ENCODE data around the gene CHD5.
"Not testable (repeated sequence)": the region's sequence is repeated elsewhere in the genome, so short reads cannot be mapped to it uniquely, and the experiment has no call there.

Gene CHD5

DNA sequence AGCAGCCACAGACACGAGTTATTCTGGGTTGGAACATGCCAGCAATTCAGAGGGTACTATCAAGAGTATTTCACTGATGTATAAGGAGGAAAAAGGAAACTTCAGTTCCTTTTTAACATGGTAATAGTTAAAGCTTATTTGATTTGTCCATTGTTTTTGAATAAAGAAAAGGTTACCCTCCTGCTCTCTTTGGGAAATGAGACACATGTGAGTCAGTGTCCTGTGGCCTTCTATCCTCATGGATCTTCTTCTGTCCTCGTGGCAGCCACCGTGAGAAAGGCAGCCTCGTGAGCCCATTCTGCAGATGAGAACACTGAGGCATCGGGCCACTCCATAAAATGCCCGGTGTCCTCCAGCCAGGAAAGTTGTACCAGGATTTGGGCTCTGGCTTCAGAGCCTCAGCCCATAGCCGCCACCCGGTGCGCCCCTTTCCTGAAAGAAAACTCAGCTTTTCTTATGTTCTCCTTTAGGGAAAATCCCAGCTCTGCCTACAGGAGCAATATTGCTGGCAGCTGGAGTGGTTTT, 109.6 kb downstream of the CHD5 start:
- in situ Hi-C loops (cut with HindIII; ENCODE audit: low sequenced_read_pairs) = loop anchor here (5.0 kb wide), 1 partner anchor 68 kb away; no protein-coding TSS in a partner anchor

DNA sequence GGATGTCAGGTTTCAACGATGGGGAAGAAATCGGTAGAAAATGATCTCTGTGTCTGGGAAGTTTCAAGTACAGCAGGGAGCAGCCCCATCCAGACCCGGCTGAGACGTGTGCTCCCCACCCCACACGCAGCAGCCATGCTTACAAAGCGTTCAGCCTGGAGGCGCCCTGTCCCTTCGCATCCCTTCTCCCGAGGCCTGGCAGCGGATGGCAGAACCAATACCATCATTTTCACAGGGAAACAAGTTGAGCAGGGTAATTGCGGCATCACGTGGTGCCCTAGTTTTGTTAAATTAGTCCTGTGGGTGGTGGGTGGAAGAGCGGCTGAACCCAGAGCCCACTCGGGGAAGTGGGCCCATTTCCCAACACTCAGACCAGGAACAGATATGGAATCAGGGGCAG, 110.5 kb downstream of the CHD5 start:
- in situ Hi-C loops (cut with HindIII; ENCODE audit: low sequenced_read_pairs) = no loop called here

DNA sequence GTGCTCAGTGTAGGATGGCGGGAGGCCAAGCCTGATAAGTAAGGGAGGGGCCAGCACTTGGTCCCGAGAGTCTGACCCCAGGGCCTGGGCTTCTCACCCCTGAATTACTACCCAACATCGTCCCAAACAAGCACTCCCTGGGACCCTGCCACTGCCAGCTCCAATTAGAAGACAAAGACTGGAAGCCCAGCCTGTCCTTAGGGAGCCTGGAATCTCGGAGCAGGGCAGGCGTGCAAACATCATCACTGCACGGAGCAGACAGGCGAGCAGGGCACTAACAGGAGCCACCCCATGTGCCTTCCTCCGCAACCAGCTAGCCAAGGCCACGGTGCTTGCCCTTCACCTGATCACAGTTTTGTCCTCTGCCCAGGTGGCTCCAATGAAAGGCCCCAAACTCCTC, 111.2 kb downstream of the CHD5 start:
- in situ Hi-C loops (cut with HindIII; ENCODE audit: low sequenced_read_pairs) = no loop called here

DNA sequence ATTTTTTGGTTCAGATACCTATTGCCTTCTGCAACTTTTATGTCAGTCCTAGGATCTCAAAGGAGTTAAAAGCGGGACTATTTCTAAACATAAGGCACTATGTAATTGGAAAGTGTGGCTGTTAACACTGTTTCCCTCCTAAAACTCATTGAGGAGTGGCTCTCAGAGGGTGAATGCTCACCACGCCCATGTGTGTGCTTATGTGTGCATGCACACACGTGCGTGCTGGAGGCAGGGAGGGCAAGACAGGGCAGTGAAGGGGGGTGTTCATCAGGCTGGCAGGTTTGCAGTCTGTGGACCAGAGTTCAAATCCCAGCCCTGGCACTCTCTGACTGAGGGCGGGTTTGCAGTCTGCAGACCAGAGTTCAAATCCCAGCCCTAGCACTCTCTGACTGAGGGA, 112.0 kb downstream of the CHD5 start:
- in situ Hi-C loops (cut with HindIII; ENCODE audit: low sequenced_read_pairs) = no loop called here

DNA sequence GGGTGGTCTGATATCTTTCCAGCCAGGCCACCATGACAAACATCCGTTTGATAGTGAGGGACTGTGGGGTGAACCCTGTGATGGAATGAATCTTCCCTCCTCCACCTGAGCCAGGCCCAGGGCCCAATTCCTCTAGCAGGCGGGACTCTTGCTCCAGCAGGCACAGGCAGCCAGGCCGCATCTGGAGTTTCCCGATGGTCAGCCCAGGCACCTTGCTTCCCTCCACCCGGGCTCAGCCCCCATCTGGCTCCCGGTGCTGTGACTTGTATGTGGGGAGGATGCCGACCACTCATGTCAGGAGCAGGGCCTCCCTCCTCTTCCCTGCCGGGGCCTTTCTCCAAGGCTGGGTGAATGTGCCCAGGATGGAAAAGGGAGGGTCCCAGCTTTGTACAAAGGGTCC, 113.4 kb downstream of the CHD5 start:
- in situ Hi-C loops (cut with HindIII; ENCODE audit: low sequenced_read_pairs) = no loop called here

DNA sequence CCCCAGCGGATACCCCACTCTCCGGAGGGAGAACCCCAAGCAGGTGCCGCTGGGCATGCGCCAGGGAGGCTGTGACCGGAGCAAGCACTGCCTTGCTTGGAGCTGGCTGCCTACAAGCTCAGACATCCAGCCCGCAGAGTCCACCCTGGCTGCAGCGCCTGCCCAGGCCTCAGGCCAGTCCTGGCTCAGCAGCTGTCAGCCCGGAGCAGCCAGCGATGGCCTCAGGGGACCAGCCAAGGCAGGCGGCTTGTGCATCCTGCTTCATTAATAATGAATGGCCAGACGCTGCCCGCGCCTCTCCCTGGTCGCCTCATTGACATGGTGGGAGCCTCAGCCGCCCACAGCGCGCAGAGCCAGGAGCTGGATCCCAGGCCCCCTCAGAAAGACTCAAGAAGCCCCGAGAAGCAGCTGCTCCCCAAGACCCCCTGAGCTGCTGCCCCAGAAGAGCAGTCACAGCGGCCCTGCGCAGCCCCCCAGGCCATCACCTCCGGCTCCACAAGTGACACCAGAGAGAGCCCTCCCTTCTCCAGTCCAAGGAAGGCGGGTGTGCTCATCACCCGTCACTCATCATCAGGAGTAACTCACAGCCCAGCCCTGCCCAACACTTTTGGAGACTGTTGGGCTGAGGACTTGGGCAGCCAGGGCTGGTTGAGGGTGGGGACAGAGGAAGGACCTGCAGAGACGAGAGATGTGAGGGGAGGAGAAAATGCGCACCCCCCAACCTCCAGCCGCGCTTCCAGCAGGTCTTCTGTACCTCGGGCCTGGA, 114.8 kb downstream of the CHD5 start:
- in situ Hi-C loops (cut with HindIII; ENCODE audit: low sequenced_read_pairs) = no loop called here

DNA sequence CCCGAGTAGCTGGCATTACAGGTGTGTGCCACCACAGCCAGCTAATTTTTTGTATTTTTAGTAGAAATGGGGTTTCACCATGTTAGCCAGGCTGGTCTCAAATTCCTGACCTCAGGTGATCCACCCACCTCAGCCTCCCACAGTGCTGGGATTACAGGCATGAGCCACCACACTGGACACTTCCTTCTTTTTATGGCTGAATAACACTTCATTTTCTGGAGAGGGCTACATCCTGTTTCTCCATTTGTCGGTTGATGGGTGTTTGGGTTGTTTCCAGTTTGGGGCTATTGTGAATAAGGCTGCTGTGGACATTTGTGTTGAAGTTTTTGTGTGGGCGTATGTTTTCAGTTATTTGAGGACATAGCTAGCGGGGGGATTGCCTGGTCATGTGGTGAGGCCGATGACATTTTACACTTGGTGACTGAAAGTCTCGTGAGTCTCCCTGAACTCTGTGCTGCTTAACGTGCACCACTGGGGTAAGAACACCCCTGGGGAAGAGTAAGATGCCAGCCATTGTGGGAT, 116.5 kb downstream of the CHD5 start:
- in situ Hi-C loops (cut with HindIII; ENCODE audit: low sequenced_read_pairs) = not testable (repeated sequence)

DNA sequence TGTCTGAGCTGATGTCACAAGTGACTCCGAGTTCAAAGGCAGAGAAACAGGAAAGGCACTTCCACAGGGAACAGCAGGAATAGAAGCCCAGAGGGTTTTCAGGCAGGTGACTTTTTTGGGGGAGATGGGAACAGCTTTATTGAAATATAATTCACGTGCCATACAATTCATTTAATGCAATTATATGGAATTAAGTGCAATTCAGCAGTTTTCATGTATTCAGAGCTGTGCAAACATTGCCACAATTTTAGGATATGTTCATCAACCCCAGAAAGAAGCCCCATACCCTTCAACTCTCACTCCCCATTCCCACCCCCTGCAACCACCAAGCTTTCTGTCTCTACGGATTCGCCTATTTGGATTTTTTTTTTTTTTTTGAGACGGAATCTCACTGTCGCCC, 117.5 kb downstream of the CHD5 start:
- in situ Hi-C loops (cut with HindIII; ENCODE audit: low sequenced_read_pairs) = no loop called here

DNA sequence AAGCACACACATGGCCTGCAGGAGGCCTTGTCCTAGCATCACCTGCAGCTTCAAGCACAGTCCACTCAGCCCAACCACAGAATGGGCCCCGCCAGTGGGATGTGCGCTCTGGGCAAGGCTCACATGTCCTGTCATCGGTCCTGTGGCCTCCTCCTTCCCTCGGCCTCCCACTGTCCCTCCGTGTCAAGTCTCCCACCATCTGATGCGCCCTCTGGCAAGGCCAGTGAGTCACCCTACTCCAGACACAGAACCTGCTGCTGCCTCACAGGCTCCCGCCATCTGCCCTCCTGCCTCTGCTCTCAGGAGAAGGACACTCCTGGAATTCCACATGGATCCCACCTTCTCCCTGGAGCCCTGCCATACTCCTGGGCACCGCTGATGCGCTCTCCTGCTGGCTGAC, 120.3 kb downstream of the CHD5 start:
- in situ Hi-C loops (cut with HindIII; ENCODE audit: low sequenced_read_pairs) = loop anchor here (5.0 kb wide), 1 partner anchor 72 kb away; no protein-coding TSS in a partner anchor

DNA sequence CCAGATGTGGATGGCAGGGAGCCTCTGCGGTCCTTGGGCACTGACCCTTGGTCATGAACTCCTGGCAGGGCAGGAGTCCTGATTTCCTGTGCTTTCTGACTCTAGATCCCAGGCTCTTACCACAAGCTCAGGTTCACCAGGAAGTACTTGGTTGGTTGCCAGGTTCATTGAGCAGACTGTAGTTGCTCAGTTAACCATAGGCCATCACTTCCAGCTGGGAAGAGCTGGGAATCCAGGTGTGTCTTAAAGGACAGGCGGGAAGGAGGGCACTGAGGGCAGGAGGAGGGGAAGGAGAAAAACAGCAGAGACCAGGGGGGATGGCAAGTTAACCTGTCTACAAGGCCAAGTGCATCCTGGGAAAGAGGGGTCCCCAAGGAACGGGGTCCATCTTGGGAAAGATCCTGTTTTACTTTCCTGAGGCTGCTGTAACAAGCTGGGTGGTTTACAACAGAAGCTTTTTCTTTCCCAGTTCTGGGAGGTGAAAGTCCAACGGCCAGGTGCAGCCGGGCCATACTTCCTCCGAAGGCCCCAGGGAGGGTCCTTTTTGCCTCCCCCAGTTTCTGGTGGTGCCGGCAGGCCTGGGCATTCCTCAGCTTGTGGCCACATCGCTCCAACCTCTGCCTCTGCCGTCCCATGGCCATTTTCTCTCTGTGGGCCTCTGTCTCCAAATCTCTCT, 122.8 kb downstream of the CHD5 start:
- in situ Hi-C loops (cut with HindIII; ENCODE audit: low sequenced_read_pairs) = loop anchor here (5.0 kb wide), 1 partner anchor 75 kb away; no protein-coding TSS in a partner anchor

DNA sequence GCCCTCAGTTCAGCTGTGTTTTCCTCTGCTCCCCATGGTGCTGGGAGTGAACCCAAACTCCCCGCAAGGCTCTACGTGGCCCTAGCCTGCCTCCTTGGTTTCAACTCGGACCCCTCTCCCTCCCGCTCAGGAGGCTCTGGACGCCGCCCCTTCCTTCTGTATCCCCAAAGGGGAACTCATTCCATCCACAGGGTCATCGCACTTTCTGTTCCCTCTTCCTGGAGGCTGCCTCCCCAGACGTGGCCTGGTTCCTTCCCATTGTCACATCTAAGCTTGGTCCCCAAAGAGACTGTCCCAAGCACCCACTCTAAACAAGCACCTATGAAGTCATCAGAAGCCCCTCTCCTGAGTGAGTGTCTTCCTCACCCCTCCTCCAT, 123.6 kb downstream of the CHD5 start:
- in situ Hi-C loops (cut with HindIII; ENCODE audit: low sequenced_read_pairs) = loop anchor here (5.0 kb wide), 1 partner anchor 76 kb away; no protein-coding TSS in a partner anchor

DNA sequence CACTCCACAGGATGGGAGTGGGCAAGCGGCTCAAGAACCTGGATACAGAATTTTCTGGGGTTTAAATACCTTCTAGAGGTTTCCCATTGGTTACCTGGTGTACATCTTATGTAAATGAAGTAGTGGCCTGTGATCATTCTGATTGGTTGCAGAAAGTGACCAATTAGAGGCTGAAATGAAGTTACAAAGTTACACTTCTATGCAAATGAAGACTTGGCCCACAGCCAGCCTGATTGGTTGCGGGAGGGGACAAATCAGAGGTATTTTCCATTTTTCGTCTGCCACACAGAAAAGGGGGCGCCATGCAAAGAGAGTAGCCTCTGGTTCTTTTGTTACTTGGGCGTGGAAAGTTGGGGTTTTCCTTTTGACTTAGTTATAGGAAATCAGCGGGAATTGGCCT, 125.5 kb downstream of the CHD5 start:
- in situ Hi-C loops (cut with HindIII; ENCODE audit: low sequenced_read_pairs) = no loop called here

DNA sequence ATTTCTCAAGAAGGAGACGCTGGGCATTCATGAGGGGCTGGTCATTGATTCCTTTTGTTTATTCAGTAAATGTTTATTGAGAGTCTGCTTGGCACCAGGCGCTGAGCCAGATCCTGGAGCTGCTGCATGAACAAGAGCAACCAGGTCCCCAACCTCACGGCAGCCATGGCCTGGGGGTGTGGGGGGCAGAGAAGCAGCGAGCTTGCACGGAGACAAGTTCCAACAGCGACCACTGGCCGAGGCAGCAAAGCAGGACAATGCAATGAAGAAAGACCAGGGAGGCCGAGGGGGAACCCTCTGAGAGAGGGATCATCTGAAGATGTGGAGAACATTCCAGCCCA, 126.9 kb downstream of the CHD5 start:
- in situ Hi-C loops (cut with HindIII; ENCODE audit: low sequenced_read_pairs) = no loop called here

DNA sequence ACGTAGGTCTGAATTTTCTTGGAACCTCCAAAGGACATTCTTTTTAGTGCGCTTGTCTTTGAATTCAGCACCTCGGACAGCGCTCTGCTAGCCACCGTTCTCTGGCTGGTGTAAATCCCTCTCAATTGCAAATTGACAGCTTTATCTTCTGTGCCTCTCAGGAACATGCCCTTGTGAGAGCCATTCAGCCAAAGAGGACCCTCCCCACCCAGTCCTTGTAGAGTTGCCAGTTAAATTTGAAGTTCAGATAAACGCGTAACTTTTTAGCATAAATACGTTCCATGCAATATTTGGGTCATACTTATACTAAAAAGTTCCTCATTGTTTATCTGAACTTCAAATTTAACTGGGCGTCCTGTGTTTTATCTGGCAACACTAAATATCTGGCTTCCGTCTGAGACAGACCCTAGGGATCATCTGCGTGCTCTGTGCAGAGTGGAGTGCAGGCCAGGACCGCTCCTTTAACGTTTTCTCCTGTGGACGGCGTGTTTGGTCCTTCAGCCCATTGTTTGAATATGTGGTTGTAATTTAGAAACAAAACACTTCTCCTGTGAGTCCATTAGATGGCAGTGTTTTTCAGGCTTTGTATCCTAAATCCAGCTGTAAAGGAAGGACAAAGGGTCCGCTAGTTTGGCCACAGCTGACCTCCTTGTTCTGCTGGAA, 127.4 kb downstream of the CHD5 start:
- in situ Hi-C loops (cut with HindIII; ENCODE audit: low sequenced_read_pairs) = no loop called here
